GM10266 (cell line): ENCODE measurements around the gene CAMK1D.

Source experiments
- DNase-seq: peaks from one replicate; pipeline ENCODE4 v3.0.0; 2012; ENCODE audit errors: extremely low spot score
- CTCF ChIP-seq: IDR thresholded peaks from 2 replicates; pipeline ENCODE4 v1.5.1; 2012; ENCODE audit warnings: mild to moderate bottlenecking, low read depth; ENCODE audit not compliant: control insufficient read depth, insufficient read depth; ENCODE audit errors: missing control alignments

CAMK1D gene

GRCh38 chr10:12726971-12727831, 377.9 kb downstream of the CAMK1D start:
- no peak for DNase-seq
- TF ChIP-seq CTCF = no peak

- DNase-seq = no peak
Observed at GRCh38 chr10:12727832-12728215, 378.5 kb downstream of the CAMK1D start.

GRCh38 chr10:12728494-12728893, 379.1 kb downstream of the CAMK1D start:
- no peak for TF ChIP-seq CTCF
- DNase-seq = no peak

More at GRCh38 chr10:12727832-12728215, 378.5 kb downstream of the CAMK1D start:
- no peak for TF ChIP-seq CTCF

GRCh38 chr10:12729885-12730284, 380.5 kb downstream of the CAMK1D start:
- DNase-seq = no peak
- peak; percentile 19 for TF ChIP-seq CTCF

- TF ChIP-seq CTCF = no peak
- peak; percentile 27 for DNase-seq
Observed at GRCh38 chr10:12730809-12731519, 381.6 kb downstream of the CAMK1D start.

- no peak for TF ChIP-seq CTCF
- DNase-seq = no peak
Observed at GRCh38 chr10:12733271-12733670, 383.9 kb downstream of the CAMK1D start.
